HG02588 (cell line): Measurements from ENCODE around the gene HOXD13.

Source experiments
- ATAC-seq: cut with Tn5 transposase; IDR thresholded peaks from one replicate; pipeline ENCODE4 v1.9.1; 2021; ENCODE audit warnings: mild to moderate bottlenecking, moderate library complexity; ENCODE audit not compliant: unreplicated experiment

Gene HOXD13

GRCh38 chr2:176130957-176131847 is 38.7 kb downstream of the HOXD13 start:
- ATAC-seq, result no peak

- no peak for ATAC-seq
Observed at GRCh38 chr2:176131848-176132158, 39.3 kb downstream of the HOXD13 start.

GRCh38 chr2:176132205-176133171 is 40.0 kb downstream of the HOXD13 start:
- ATAC-seq, result no peak

GRCh38 chr2:176133389-176133788 is 40.9 kb downstream of the HOXD13 start:
- ATAC-seq, result no peak

GRCh38 chr2:176134035-176134434 is 41.5 kb downstream of the HOXD13 start:
- ATAC-seq, result no peak

GRCh38 chr2:176135035-176135440 is 42.5 kb downstream of the HOXD13 start:
- no peak for ATAC-seq

- no peak for ATAC-seq
Observed at GRCh38 chr2:176136374-176137251, 44.1 kb downstream of the HOXD13 start.

- no peak for ATAC-seq
Observed at GRCh38 chr2:176137252-176137580, 44.7 kb downstream of the HOXD13 start.

GRCh38 chr2:176137906-176138305 is 45.4 kb downstream of the HOXD13 start:
- no peak for ATAC-seq

- no peak for ATAC-seq
Observed at GRCh38 chr2:176138526-176138922, 46.0 kb downstream of the HOXD13 start.

- no peak for ATAC-seq
Observed at GRCh38 chr2:176138923-176139660, 46.6 kb downstream of the HOXD13 start.

- ATAC-seq, result no peak
Observed at GRCh38 chr2:176139661-176140512, 47.4 kb downstream of the HOXD13 start.

GRCh38 chr2:176140513-176141317 is 48.2 kb downstream of the HOXD13 start:
- ATAC-seq, result peak; percentile 96

GRCh38 chr2:176142281-176142680 is 49.8 kb downstream of the HOXD13 start:
- ATAC-seq, result no peak
